ENCODE data around the gene APOE.
A peak's percentile ranks its signal among the peaks of the same experiment; 100 is the strongest.

The APOE gene

GRCh38 chr19:44943801-44944249, 38.2 kb downstream of the APOE start:
- Histone ChIP-seq H3K27me3 (ENCODE audit: low read depth, low read length) (no peaks in the 10 kb centered on the region), H2AFZ (ENCODE audit: low read depth, low read length) (peak overlapping the region; percentile 69), H3K27ac (ENCODE audit: low read length) (no peak overlapping the region), H3K36me3 (replicated peaks; ENCODE audit: low read depth, low read length) (no peaks in the 10 kb centered on the region), H3K4me3 (ENCODE audit: low read length) (no peak overlapping the region), H3K4me1 (ENCODE audit: low read length) (peaks cover 5% of the 10 kb centered on the region; the same call in 1 of the 2 replicates), H3K4me2 (ENCODE audit: low read length) (peak overlapping the region; percentile 15), H4K20me1 (ENCODE audit: insufficient read depth, low read length) (no peaks in the 10 kb centered on the region), H3K9ac (ENCODE audit: low read length) (no peak overlapping the region), H3K79me2 (ENCODE audit: low read length) (no peaks in the 10 kb centered on the region), H3K9me3 (ENCODE audit: insufficient read depth, low read length) (no peaks in the 10 kb centered on the region)
- no peak for TF ChIP-seq CTCF (IDR thresholded peaks at IDR 0.05; ENCODE audit: low read depth, low read length)
- TF ChIP-seq EZH2phosphoT487 (IDR thresholded peaks at IDR 0.05; ENCODE audit: low read depth), result no peak

- no peaks in the 10 kb centered on the region for H3K36me3 ChIP-seq (replicated peaks; ENCODE audit: low read depth, low read length)
- TF ChIP-seq CTCF (IDR thresholded peaks at IDR 0.05; ENCODE audit: low read depth, low read length), result no peak
- TF ChIP-seq EZH2phosphoT487 (IDR thresholded peaks at IDR 0.05; ENCODE audit: low read depth), result no peak
- H4K20me1 ChIP-seq (ENCODE audit: insufficient read depth, low read length), result no peaks in the 10 kb centered on the region
- no peak overlapping the region for H3K9ac ChIP-seq (ENCODE audit: low read length)
- H3K4me1 ChIP-seq (ENCODE audit: low read length), result peaks cover 5% of the 10 kb centered on the region; the same call in 1 of the 2 replicates
- no peaks in the 10 kb centered on the region for H3K9me3 ChIP-seq (ENCODE audit: insufficient read depth, low read length)
- H3K4me2 ChIP-seq (ENCODE audit: low read length), result no peak overlapping the region
- H3K79me2 ChIP-seq (ENCODE audit: low read length), result no peaks in the 10 kb centered on the region
- no peak overlapping the region for H3K4me3 ChIP-seq (ENCODE audit: low read length)
- H3K27me3 ChIP-seq (ENCODE audit: low read depth, low read length), result no peaks in the 10 kb centered on the region
- no peak overlapping the region for H2AFZ ChIP-seq (ENCODE audit: low read depth, low read length)
- no peak overlapping the region for H3K27ac ChIP-seq (ENCODE audit: low read length)
Measured at GRCh38 chr19:44947041-44947581, 41.5 kb downstream of the APOE start.

- no peak overlapping the region for H3K4me2 ChIP-seq (ENCODE audit: low read length)
- H4K20me1 ChIP-seq (ENCODE audit: insufficient read depth, low read length), result no peaks in the 10 kb centered on the region
Measured at GRCh38 chr19:44948237-44948636, 42.6 kb downstream of the APOE start.

More at GRCh38 chr19:44948237-44948636, 42.6 kb downstream of the APOE start:
- no peaks in the 10 kb centered on the region for H3K27me3 ChIP-seq (ENCODE audit: low read depth, low read length)
- H3K27ac ChIP-seq (ENCODE audit: low read length), result no peak overlapping the region
- H3K4me1 ChIP-seq (ENCODE audit: low read length), result peaks cover 5% of the 10 kb centered on the region; the same call in 1 of the 2 replicates
- H3K9me3 ChIP-seq (ENCODE audit: insufficient read depth, low read length), result no peaks in the 10 kb centered on the region
- H2AFZ ChIP-seq (ENCODE audit: low read depth, low read length), result no peak overlapping the region
- no peaks in the 10 kb centered on the region for H3K36me3 ChIP-seq (replicated peaks; ENCODE audit: low read depth, low read length)
- H3K9ac ChIP-seq (ENCODE audit: low read length), result no peak overlapping the region
- H3K79me2 ChIP-seq (ENCODE audit: low read length), result no peaks in the 10 kb centered on the region
- no peak for TF ChIP-seq CTCF (IDR thresholded peaks at IDR 0.05; ENCODE audit: low read depth, low read length)
- no peak for TF ChIP-seq EZH2phosphoT487 (IDR thresholded peaks at IDR 0.05; ENCODE audit: low read depth)
- H3K4me3 ChIP-seq (ENCODE audit: low read length), result no peak overlapping the region
